Loucy (cell line): Measurements from ENCODE around the gene ATP8A2.

Experiments used
- H2AFZ ChIP-seq: fragments of 200-600 bp; sonication (generic); 2 replicates; pipeline ENCODE4 v1.6.0; 2016; ENCODE audit warnings: antibody characterized with exemption, mild to moderate bottlenecking, low read length, moderate library complexity
- H3F3A ChIP-seq: fragments of 200-600 bp; 2 replicates; pipeline ENCODE4 v1.6.0; 2016; ENCODE audit warnings: antibody characterized with exemption, low read depth, mild to moderate bottlenecking
- H3K27me3 ChIP-seq: fragments of 200-600 bp; sonication (generic); 2 replicates; pipeline ENCODE4 v1.6.1; 2014; ENCODE audit warnings: low read length, mild to moderate bottlenecking; ENCODE audit not compliant: insufficient read depth, poor library complexity, severe bottlenecking
- H3K36me3 ChIP-seq: fragments of 200-600 bp; sonication (generic); 2 replicates; pipeline ENCODE4 v1.6.1; 2016; ENCODE audit warnings: low read length; ENCODE audit not compliant: insufficient read depth
- H3K4me1 ChIP-seq: fragments of 200-600 bp; sonication (generic); 2 replicates; pipeline ENCODE4 v1.5.1; 2014; ENCODE audit warnings: low read length, mild to moderate bottlenecking; ENCODE audit not compliant: insufficient read depth, poor library complexity, severe bottlenecking
- H3K4me2 ChIP-seq: fragments of 200-600 bp; sonication (generic); 2 replicates; pipeline ENCODE4 v1.6.0; 2014; ENCODE audit warnings: antibody characterized with exemption, low read length, low read depth, mild to moderate bottlenecking; ENCODE audit not compliant: poor library complexity, severe bottlenecking
- H3K4me3 ChIP-seq: fragments of 200-600 bp; sonication (generic); 2 replicates; pipeline ENCODE4 v1.5.1; 2014; ENCODE audit warnings: low read length, mild to moderate bottlenecking, mixed read lengths; ENCODE audit not compliant: poor library complexity, severe bottlenecking
- H3K79me2 ChIP-seq: fragments of 200-600 bp; sonication (generic); 2 replicates; pipeline ENCODE4 v1.6.1; 2014; ENCODE audit warnings: low read length; ENCODE audit not compliant: insufficient read depth
- H3K9ac ChIP-seq: fragments of 200-600 bp; sonication (generic); 2 replicates; pipeline ENCODE4 v1.6.0; 2014; ENCODE audit warnings: mild to moderate bottlenecking, low read depth, low read length, moderate library complexity; ENCODE audit not compliant: poor library complexity, severe bottlenecking
- H3K9me2 ChIP-seq: fragments of 200-600 bp; sonication (generic); replicated peaks from 2 replicates; pipeline ENCODE4 v1.6.1; 2016; ENCODE audit warnings: low read depth, low read length, mixed read lengths
- H3K9me3 ChIP-seq: fragments of 200-600 bp; sonication (generic); 2 replicates; pipeline ENCODE4 v1.6.1; 2014; ENCODE audit warnings: mild to moderate bottlenecking, antibody characterized with exemption, low read length, low read depth; ENCODE audit not compliant: insufficient read depth
- H4K20me1 ChIP-seq: fragments of 200-600 bp; sonication (generic); 2 replicates; pipeline ENCODE4 v1.6.0; 2014; ENCODE audit warnings: antibody characterized with exemption, low read length, mild to moderate bottlenecking; ENCODE audit not compliant: insufficient read depth, poor library complexity, severe bottlenecking
- EZH2phosphoT487 ChIP-seq: fragments of 200-600 bp; IDR thresholded peaks from 2 replicates; pipeline ENCODE4 v1.6.1; 2018; ENCODE audit warnings: antibody characterized with exemption, mild to moderate bottlenecking, moderate library complexity, borderline replicate concordance
- TF ChIP-seq, protein P1 (sequence below): fragments of 200-600 bp; sonication (generic); conservative IDR thresholded peaks from 2 replicates; pipeline ENCODE4 v1.5.1; 2014; ENCODE audit warnings: mild to moderate bottlenecking, antibody characterized with exemption, low read length

The ATP8A2 gene

DNA sequence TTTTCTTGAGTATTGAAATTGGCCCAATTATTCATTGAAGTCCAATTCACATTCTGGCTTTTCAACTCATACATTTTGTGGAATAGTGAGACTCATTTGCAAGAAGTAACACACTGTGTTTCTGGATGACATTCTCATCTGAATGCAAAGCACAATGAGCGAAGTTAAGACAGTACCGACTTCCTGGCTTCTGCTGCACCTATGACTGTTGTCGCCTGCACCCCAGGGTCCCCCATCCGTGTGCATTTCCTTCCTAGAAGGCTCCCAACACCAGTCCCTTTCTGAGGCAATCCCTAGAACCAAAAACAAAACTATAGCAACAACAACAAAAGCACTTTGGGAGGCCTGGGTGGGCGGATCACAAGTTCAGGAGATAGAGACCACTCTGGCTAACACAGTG, 496.7 kb downstream of the ATP8A2 start:
- Histone ChIP-seq H3K27me3 (no peaks in the 10 kb centered on the region), H3K4me2 (no peak overlapping the region), H3F3A (no peaks in the 10 kb centered on the region), H4K20me1 (no peaks in the 10 kb centered on the region), H3K9me3 (no peaks in the 10 kb centered on the region), H2AFZ (no peak overlapping the region), H3K9me2 (no peaks in the 10 kb centered on the region), H3K4me1 (peaks cover 44% of the 10 kb centered on the region), H3K9ac (no peak overlapping the region), H3K4me3 (no peak overlapping the region), H3K36me3 (no peaks in the 10 kb centered on the region), H3K79me2 (no peaks in the 10 kb centered on the region)
- TF ChIP-seq, protein P1, sequence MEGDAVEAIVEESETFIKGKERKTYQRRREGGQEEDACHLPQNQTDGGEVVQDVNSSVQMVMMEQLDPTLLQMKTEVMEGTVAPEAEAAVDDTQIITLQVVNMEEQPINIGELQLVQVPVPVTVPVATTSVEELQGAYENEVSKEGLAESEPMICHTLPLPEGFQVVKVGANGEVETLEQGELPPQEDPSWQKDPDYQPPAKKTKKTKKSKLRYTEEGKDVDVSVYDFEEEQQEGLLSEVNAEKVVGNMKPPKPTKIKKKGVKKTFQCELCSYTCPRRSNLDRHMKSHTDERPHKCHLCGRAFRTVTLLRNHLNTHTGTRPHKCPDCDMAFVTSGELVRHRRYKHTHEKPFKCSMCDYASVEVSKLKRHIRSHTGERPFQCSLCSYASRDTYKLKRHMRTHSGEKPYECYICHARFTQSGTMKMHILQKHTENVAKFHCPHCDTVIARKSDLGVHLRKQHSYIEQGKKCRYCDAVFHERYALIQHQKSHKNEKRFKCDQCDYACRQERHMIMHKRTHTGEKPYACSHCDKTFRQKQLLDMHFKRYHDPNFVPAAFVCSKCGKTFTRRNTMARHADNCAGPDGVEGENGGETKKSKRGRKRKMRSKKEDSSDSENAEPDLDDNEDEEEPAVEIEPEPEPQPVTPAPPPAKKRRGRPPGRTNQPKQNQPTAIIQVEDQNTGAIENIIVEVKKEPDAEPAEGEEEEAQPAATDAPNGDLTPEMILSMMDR: no peak
- no peak for TF ChIP-seq EZH2phosphoT487

DNA sequence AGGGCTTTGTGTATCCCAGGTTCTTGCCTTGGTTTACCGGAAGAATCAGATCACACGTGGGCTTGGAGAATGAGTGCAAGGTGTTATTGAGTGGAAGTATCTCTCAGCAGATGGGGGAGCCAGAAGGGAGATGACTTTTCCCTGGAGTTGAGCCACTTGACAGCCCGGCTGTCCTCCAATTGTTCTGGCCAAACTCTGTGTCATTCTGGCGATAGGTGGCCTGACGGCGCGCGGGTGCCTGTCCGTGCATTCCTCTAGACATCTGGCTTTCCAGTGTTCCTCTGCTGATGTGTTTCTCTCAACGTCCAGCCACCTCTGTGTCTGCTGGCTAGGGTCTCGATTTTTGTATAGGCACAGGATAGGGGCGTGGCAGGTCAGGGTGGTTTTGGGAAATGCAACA, 498.2 kb downstream of the ATP8A2 start:
- H3K4me3 ChIP-seq: no peak overlapping the region
- H3K4me2 ChIP-seq: no peak overlapping the region
- no peaks in the 10 kb centered on the region for H3K79me2 ChIP-seq
- no peaks in the 10 kb centered on the region for H3K9me3 ChIP-seq
- TF ChIP-seq, protein P1: no peak
- no peak for TF ChIP-seq EZH2phosphoT487
- H3F3A ChIP-seq: no peaks in the 10 kb centered on the region
- H3K9ac ChIP-seq: no peak overlapping the region
- H3K27me3 ChIP-seq: no peaks in the 10 kb centered on the region
- H4K20me1 ChIP-seq: no peaks in the 10 kb centered on the region
- H3K36me3 ChIP-seq: no peaks in the 10 kb centered on the region
- H2AFZ ChIP-seq: no peak overlapping the region; the same call in 1 of the 2 replicates
- H3K9me2 ChIP-seq: no peaks in the 10 kb centered on the region
- H3K4me1 ChIP-seq: peaks cover 57% of the 10 kb centered on the region

DNA sequence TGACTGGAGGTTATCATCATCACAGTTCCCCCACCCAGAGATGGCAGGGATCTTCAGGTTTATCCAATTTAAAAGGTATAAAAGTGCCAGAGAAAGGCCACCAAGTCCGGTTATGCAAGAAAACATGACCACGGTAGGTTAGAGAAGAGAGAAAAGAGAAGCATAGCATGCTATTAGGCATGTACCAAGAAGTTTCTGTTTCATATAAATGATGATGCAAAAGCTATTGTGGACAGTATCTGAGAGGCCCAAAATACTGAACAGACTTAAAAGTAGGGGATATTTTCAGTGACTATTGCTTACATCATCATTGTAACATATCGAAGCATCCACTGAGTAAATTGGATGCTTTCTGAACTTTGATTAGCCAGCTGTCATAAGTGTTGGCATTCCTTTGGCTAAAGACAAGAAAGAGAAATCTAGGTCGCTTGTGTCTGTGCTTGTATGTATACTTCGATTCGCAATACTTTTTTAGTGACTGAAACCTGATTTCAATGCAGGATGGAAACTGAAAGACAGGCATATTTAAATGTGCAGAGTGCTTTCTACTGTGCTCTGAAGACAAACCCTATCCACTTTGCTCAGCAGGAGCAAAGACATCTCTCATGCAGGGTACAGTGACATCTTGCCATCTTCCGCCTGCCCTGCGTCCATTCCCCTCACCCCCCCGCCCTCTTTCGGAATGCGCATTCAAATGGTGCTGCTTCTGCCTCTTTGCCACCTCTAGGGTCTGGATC, 499.8 kb downstream of the ATP8A2 start:
- H3K4me2 ChIP-seq: peak overlapping the region; percentile 35
- H3K27me3 ChIP-seq: no peaks in the 10 kb centered on the region
- peaks cover 72% of the 10 kb centered on the region for H3K4me1 ChIP-seq
- H3K79me2 ChIP-seq: no peaks in the 10 kb centered on the region
- H3K36me3 ChIP-seq: no peaks in the 10 kb centered on the region
- H3K4me3 ChIP-seq: peak overlapping the region; percentile 2
- TF ChIP-seq EZH2phosphoT487: no peak
- TF ChIP-seq, protein P1: no peak
- H3F3A ChIP-seq: peaks cover 11% of the 10 kb centered on the region
- no peaks in the 10 kb centered on the region for H4K20me1 ChIP-seq
- H2AFZ ChIP-seq: peak overlapping the region; percentile 44; the same call in 1 of the 2 replicates
- no peaks in the 10 kb centered on the region for H3K9me3 ChIP-seq
- peak overlapping the region; percentile 18 for H3K9ac ChIP-seq
- no peaks in the 10 kb centered on the region for H3K9me2 ChIP-seq
